Measurements from ENCODE around the gene GAB2.

GAB2 gene

DNA sequence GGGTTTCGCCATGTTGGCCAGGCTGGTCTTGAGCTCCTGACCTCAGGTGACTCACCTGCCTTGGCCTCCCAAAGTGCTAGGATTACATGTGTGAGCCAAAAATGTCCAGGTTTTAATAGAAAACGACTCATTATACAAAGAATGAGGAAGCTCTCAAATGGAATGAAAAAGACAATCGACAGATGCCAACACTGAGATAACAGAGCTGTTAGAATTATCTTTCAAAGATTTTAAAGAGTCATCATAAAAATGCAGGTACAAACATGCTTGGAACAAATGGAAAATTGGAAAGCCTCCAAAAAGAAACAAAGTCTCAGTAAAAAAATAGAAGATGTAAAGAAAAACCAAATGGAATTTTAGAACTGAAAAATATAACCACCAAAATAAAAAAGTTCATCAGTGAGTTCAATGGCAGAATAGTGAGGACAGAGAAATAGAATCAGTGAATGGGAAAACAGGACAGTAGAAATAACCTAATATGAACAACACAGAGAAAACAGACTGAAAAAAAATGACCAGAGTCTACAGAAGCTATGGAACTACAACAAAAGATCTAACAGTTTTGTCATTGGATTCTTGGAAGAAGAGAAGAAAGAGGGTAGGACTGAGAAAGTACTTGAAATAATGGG lies 10.9 kb downstream of the GAB2 start:
- DNase-seq (ENCODE audit: low read depth, low spot score), result no peak
- no peak overlapping the region for H3K4me3 ChIP-seq (ENCODE audit: low read length)

DNA sequence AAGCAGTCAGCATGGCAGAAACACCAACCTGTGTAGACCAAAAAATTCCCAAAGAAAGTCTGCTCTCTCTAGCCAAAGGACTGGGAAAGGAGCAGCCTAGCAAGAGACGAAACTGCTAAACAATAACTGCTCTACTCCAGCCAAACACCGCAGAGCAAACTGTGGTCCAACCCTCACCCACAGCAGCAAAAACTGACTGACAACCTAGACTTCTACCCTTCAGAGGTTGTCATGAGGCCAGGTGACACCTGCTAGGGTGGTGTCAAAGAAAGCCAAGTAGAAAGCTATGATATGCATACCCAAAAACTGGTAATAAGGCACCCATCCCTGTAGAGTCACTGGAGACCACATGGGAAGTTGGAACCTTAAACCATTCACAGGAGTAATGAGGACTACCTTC lies 11.8 kb downstream of the GAB2 start:
- H3K4me3 ChIP-seq (ENCODE audit: low read length), result no peak overlapping the region
- DNase-seq (ENCODE audit: low read depth, low spot score), result no peak

DNA sequence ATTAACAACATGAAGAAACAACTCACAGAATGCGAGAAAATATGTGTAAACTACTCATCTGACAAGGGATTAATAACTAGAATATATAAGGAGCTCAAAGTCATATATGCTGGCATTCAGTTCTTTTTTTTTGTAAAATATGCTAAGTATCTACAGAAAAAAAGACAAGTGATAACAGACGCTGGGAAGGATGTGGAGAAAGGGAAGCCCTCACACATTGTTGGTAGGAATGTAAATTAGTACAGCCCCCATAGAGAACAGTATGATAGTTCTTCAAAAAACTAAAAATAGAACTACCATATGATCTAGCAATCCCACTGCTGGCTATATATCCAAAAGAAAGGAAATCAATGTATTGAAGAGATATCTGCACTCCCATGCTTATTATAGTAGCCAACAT lies 13.8 kb downstream of the GAB2 start:
- no peak overlapping the region for H3K4me3 ChIP-seq (ENCODE audit: low read length)
- no peak for DNase-seq (ENCODE audit: low read depth, low spot score)

DNA sequence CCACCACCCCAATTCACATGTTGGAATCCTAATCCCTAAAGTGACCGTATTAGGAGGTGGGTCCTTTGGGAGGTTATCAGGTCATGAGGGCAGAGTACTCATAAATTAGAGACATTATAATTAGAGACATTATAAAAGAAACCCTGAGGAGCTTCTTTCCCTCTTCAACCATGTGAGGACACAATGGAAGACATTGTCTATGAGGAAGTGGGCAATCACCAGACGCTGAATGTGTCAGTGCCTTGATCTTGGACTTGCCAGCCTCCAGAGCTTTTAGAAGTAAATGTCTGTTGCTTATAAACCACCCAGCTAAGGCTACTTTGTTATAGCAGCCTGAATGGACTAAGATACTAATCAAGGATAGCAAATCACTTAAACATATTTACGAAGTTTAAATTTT lies 14.8 kb downstream of the GAB2 start:
- no peak overlapping the region for H3K4me3 ChIP-seq (ENCODE audit: low read length)
- DNase-seq (ENCODE audit: low read depth, low spot score), result no peak

- DNase-seq (ENCODE audit: low read depth, low spot score), result no peak
- H3K4me3 ChIP-seq (ENCODE audit: low read length), result no peak overlapping the region
Observed at GRCh38 chr11:78400702-78401101, 16.9 kb downstream of the GAB2 start.

- DNase-seq (ENCODE audit: low read depth, low spot score), result no peak
Observed at GRCh38 chr11:78400116-78400515, 17.5 kb downstream of the GAB2 start.

GRCh38 chr11:78399136-78399535 lies 18.5 kb downstream of the GAB2 start:
- no peak overlapping the region for H3K4me3 ChIP-seq (ENCODE audit: low read length)

More at GRCh38 chr11:78400116-78400515, 17.5 kb downstream of the GAB2 start:
- H3K4me3 ChIP-seq (ENCODE audit: low read length), result no peak overlapping the region

DNA sequence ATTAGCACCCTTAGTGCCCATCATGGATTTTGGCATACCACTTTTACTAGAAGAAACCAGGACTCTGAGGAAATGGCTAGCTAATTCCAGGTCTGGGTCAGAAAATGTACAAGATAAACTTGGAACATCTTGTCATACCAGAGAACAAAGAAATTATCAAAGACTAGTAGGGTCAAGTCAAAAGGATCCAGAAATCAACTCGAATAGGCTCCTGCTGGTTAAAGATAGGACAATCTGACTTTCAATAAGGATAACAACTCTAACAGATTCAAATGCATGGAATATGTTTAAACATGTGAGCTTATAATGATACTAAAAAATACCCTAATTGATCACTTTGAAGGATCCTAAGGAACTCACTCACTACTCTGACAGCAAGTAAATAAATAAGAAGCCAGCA lies 18.9 kb downstream of the GAB2 start:
- no peak overlapping the region for H3K4me3 ChIP-seq (ENCODE audit: low read length)
- DNase-seq (ENCODE audit: low read depth, low spot score), result no peak

More at GRCh38 chr11:78399136-78399535, 18.5 kb downstream of the GAB2 start:
- DNase-seq (ENCODE audit: low read depth, low spot score), result no peak

GRCh38 chr11:78397398-78397797 lies 20.2 kb downstream of the GAB2 start:
- H3K4me3 ChIP-seq (ENCODE audit: low read length), result no peak overlapping the region
- no peak for DNase-seq (ENCODE audit: low read depth, low spot score)

GRCh38 chr11:78395597-78395996 lies 22.0 kb downstream of the GAB2 start:
- DNase-seq (ENCODE audit: low read depth, low spot score), result no peak
- H3K4me3 ChIP-seq (ENCODE audit: low read length), result no peak overlapping the region

DNA sequence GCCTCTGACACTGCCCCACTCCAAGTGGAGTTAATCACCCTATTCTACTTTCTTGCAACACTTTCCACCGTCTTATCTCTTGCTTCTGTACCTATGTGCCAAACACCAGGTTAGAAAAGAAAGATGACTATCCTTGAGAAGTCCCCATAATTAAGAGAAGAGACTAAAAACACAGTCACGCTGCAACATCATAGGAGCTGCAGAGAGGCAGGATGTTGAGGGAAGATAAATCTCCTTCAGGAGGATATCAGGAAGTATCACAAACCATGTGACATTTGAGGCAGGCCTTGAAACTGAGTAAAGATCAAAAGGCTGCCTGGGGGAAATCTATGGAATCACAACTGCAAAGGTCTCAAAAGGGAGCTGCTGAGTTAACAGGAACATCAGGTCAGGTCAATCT lies 24.8 kb downstream of the GAB2 start:
- no peak for DNase-seq (ENCODE audit: low read depth, low spot score)
- H3K4me3 ChIP-seq (ENCODE audit: low read length), result no peak overlapping the region

- H3K4me3 ChIP-seq (ENCODE audit: low read length), result no peak overlapping the region
- DNase-seq (ENCODE audit: low read depth, low spot score), result no peak
Observed at GRCh38 chr11:78391424-78391823, 26.2 kb downstream of the GAB2 start.

DNA sequence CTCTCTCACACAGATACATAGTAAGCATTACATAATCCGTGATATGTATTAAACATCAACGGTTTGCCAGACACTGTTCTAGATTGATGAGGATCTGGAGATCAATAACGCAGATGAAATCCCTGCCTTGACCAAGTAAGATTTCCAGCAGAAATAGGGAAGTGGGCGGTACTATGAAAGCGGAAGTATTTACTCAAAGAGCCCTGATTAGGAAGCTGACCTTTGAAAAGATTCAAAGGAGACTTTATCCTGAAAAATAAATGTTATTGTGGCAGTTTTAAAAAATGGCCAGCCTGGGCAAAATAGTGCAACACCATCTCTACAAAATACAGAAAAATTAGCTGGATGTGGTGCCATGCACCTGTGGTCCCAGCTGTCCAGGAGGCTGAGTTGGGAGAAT lies 26.8 kb downstream of the GAB2 start:
- no peak overlapping the region for H3K4me3 ChIP-seq (ENCODE audit: low read length)
- no peak for DNase-seq (ENCODE audit: low read depth, low spot score)

DNA sequence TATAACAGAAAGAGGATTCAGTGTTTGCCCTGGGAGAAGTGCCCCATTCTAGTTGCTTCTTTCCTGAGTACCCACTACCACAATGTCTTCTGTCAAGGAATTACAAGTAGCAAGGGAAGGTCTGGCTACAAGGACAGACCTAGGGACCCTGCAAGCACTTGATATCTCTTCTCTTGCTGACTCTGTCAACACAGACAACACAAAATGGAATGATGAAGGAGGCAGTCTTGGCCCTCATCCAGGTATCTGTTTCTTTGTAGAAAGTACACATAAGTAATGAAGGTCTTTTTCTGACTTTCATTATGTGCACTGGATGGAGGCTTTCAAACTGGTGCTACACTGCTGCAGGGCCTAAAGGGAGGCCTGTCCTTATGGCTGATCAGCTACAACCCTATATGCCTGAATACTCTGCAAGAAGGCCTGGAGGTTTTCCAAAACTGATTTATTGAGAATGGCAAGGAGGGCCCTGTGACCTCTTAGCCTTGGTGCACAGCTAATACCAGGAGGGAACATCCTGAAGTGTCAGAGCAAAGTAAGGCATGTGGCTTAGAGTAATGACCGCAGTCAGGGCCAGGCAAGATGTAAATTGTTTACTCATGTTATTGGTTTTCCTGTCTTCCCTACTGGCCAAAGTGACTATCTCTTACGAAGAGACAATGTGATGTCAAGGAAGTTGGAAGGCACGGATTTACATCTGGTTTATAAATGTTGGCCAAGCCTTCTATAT lies 31.2 kb downstream of the GAB2 start:
- no peak overlapping the region for H3K4me3 ChIP-seq (ENCODE audit: low read length)
- DNase-seq (ENCODE audit: low read depth, low spot score), result no peak

DNA sequence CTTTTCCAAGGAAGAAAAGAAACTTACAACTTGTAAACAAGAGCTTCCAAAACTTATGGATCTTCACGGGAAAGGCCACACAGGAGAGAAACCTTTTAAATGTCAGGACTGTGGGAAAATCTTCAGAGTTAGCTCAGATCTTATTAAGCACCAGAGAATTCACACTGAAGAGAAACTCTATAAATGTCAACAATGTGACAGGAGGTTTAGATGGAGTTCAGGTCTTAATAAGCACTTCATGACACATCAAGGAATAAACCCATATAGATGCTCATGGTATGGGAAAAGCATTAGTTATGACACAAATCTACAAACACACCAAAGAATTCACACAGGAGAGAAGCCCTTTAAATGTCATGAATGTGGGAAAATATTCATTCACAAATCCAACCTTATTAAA lies 32.4 kb downstream of the GAB2 start:
- no peak for DNase-seq (ENCODE audit: low read depth, low spot score)
- no peak overlapping the region for H3K4me3 ChIP-seq (ENCODE audit: low read length)

- no peak for DNase-seq (ENCODE audit: low read depth, low spot score)
- no peak overlapping the region for H3K4me3 ChIP-seq (ENCODE audit: low read length)
Observed at GRCh38 chr11:78384231-78384630, 33.4 kb downstream of the GAB2 start.

DNA sequence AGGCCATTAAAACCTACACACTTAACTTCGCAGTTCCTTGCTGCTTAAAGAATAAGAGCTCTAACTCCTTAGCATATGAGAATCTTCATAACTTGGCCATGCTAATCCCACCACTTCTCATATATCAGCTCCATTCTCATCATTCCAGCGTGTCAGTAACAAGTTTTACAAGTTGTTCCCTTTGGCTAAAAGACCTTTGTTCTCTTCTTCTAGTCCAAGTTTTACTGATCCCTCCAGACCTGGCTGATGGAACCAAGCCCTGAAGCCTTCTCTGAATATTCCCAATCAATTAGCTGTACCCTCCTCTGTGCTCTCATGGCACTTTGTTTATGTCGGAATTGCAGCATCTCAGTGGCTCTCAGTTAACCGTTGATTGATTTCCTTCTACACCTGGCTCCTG lies 35.8 kb downstream of the GAB2 start:
- no peak overlapping the region for H3K4me3 ChIP-seq (ENCODE audit: low read length)
- no peak for DNase-seq (ENCODE audit: low read depth, low spot score)

GRCh38 chr11:78380615-78381051 lies 37.0 kb downstream of the GAB2 start:
- H3K4me3 ChIP-seq (ENCODE audit: low read length), result no peak overlapping the region
- no peak for DNase-seq (ENCODE audit: low read depth, low spot score)

DNA sequence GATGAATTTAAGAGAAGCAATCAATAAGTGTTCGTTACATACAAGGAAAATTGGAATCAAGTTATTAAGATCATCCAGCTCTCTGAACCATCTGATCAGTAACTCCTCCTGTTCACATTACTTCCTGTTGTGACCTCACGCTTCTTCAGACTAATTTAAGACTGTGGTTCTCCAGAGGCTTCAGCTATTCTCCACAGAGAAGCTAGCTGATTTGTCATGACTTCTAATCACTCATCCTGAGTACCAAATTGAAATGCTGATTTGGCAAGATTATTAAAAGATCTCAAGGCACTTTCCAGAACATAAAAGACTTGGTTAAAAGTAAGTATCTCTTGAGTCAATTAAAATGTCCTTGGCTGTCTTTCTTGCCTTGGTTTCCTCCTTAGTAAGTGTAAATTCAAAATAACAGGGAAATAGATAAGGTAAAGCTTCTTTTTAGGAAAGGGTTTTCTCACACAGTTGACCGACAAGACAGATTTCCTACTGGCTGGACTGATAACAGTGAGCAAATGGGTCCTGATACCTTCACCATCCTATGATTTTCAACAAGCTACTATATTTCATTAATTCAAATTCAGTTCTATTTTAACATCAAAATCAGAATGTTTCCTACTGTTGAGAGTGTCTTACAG lies 38.5 kb downstream of the GAB2 start:
- H3K4me3 ChIP-seq (ENCODE audit: low read length), result no peak overlapping the region
- no peak for DNase-seq (ENCODE audit: low read depth, low spot score)

GRCh38 chr11:78377625-78378418 lies 39.8 kb downstream of the GAB2 start:
- H3K4me3 ChIP-seq (ENCODE audit: low read length), result no peak overlapping the region
- no peak for DNase-seq (ENCODE audit: low read depth, low spot score)
